Measurements from ENCODE around the gene PIK3R4.

DNA sequence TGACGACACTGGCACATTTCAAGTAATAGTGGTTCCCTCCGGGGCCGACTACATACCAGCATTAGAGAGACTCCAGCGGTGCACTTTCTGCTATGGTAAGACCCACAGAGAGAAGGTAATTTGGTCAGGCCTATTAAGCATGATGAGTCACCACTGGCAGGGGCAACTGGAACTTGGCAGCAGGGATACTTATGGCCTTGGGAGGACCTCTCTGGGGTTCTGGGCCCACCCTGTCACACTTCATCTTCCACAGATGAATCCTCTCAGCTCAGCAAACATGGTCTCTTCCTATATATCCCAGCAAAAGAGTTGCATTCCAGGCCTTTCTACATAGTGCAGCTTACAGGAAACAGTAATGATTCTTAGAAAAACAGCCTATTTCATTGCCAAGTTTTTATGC lies 88.0 kb downstream of the PIK3R4 start:
- TF ChIP-seq POLR2A (IDR thresholded peaks at IDR 0.05): no peak
- TF ChIP-seq, protein P1, sequence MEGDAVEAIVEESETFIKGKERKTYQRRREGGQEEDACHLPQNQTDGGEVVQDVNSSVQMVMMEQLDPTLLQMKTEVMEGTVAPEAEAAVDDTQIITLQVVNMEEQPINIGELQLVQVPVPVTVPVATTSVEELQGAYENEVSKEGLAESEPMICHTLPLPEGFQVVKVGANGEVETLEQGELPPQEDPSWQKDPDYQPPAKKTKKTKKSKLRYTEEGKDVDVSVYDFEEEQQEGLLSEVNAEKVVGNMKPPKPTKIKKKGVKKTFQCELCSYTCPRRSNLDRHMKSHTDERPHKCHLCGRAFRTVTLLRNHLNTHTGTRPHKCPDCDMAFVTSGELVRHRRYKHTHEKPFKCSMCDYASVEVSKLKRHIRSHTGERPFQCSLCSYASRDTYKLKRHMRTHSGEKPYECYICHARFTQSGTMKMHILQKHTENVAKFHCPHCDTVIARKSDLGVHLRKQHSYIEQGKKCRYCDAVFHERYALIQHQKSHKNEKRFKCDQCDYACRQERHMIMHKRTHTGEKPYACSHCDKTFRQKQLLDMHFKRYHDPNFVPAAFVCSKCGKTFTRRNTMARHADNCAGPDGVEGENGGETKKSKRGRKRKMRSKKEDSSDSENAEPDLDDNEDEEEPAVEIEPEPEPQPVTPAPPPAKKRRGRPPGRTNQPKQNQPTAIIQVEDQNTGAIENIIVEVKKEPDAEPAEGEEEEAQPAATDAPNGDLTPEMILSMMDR (IDR thresholded peaks at IDR 0.05): no peak
